IPS-18c (cell line): ENCODE results near the gene COA1.
"Not testable (repeated sequence)": the region's sequence is repeated elsewhere in the genome, so short reads cannot be mapped to it uniquely, and the experiment has no call there.

Source experiments
- H3K4me3 ChIP-seq: 2 replicates; pipeline ENCODE4 v1.7.0; 2013; ENCODE audit warnings: low read depth, mild to moderate bottlenecking, low read length, moderate library complexity; ENCODE audit not compliant: insufficient read depth
- H3K9me3 ChIP-seq: one replicate; pipeline ENCODE4 v1.6.1; 2013; ENCODE audit warnings: mild to moderate bottlenecking, low read length, moderate library complexity; ENCODE audit not compliant: control insufficient read depth, insufficient read depth

The COA1 gene

DNA sequence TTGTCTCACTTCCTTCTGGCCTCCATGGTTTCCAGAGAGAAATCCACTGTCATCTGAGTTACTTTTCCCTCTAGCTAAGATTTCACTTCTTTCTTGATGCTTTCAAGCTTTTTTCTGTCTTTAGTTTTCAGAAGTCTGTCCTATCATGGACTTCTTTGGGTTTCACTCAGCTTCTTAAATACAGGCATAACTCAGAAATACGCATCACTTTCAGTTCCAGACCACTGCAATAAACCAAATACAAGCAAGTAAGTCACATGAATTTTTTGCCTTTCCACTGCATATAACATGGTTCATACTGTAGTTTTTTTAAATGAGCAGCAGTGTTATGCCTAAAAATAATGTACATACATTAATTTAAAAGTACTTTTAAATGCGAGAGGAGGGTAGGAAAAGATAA, 97.8 kb downstream of the COA1 start:
- Histone ChIP-seq H3K4me3 (no peak overlapping the region), H3K9me3 (no peaks in the 10 kb centered on the region)

DNA sequence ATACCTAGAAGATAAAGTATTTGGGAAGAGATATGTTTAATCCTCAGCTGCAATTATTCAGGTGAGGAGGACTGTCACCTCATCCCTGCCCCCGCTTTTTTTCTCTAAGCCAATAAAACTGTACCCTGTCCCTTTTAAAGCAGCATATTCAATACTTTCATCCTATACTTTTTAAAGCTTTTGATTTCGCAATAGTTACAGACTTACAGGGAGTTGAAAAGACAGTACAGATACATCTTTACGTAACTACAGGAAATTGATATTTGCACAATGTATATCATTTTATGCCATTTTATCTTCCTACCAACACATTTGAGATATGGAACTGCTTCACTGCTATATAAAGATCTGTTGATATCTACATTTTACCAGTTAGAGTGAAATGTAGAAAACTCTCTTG, 98.8 kb downstream of the COA1 start:
- Histone ChIP-seq H3K4me3 (no peak overlapping the region), H3K9me3 (no peaks in the 10 kb centered on the region)

- Histone ChIP-seq H3K9me3 (no peaks in the 10 kb centered on the region), H3K4me3 (no peak overlapping the region)
Measured at GRCh38 chr7:43629857-43630256, 99.5 kb downstream of the COA1 start.

- Histone ChIP-seq H3K4me3 (no peak overlapping the region), H3K9me3 (no peaks in the 10 kb centered on the region)
Measured at GRCh38 chr7:43628431-43628830, 100.9 kb downstream of the COA1 start.

DNA sequence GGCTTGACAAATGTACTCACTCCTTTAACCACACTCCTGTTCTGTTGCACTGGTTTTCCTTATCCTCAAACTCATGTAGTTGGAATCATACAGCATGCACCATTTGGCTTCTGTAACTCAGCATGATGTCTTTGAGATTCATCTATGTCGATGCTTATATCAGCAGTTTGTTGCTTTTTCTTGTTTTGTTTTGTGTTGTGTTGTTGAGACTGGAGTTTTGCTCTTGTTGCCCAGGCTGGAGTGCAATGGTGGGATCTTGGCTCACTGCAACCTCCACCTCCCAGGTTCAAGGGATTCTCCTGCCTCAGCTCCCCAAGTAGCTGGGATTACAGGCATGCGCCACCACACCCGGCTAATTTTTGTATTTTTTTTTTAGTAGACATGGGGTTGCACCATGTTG, 101.5 kb downstream of the COA1 start:
- not testable (repeated sequence) for H3K4me3 ChIP-seq

DNA sequence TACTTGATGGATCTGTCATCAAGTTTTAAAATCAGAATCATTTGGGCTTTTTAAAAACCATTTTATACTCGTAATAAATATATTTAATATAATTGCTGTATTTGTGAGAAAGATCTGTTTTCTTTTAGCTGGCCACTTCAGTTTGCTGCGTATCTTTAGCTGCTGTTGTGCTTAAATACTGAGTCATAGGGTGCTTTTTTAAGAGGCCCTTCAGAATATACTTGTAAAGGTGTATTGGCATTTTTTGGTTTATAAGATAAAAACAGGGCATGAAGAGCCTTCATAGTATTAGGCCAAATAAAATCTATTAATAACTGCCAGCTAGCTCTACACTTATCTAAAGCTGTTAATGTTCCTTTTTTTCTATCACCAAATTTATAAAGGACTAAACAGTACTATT, 102.6 kb downstream of the COA1 start:
- H3K4me3 ChIP-seq, result no peak overlapping the region
- no peaks in the 10 kb centered on the region for H3K9me3 ChIP-seq

More for the DNA sequence above, 101.5 kb downstream of the COA1 start:
- not testable (repeated sequence) for H3K9me3 ChIP-seq

- Histone ChIP-seq H3K9me3 (no peaks in the 10 kb centered on the region), H3K4me3 (no peak overlapping the region)
Measured at GRCh38 chr7:43625980-43626379, 103.3 kb downstream of the COA1 start.

DNA sequence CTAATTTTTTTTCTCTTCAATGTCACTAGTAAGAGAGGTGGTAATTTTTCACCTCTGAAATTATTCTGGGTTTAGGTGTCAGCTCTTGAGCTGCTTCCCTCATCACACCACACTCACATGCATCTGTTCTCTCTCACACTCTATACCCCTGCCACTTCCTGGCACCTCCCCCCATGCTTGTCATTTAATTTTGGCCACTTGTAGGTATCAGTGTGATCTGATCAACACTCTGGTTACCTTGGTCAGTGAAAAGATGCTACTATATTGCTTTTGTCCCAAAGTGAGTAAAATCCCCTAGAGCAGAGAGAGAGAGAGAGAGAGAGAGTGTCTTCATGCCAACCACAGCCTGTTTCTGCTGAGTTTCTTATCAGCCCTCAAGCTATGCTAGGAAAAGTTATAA, 103.9 kb downstream of the COA1 start:
- no peak overlapping the region for H3K4me3 ChIP-seq
- no peaks in the 10 kb centered on the region for H3K9me3 ChIP-seq

GRCh38 chr7:43624156-43624555, 105.2 kb downstream of the COA1 start:
- no peak overlapping the region for H3K4me3 ChIP-seq
- H3K9me3 ChIP-seq, result no peaks in the 10 kb centered on the region

- H3K4me3 ChIP-seq, result no peak overlapping the region
- H3K9me3 ChIP-seq, result no peaks in the 10 kb centered on the region
Measured at GRCh38 chr7:43621729-43622448, 107.4 kb downstream of the COA1 start.

- Histone ChIP-seq H3K4me3 (no peak overlapping the region), H3K9me3 (no peaks in the 10 kb centered on the region)
Measured at GRCh38 chr7:43619213-43620012, 109.9 kb downstream of the COA1 start.

DNA sequence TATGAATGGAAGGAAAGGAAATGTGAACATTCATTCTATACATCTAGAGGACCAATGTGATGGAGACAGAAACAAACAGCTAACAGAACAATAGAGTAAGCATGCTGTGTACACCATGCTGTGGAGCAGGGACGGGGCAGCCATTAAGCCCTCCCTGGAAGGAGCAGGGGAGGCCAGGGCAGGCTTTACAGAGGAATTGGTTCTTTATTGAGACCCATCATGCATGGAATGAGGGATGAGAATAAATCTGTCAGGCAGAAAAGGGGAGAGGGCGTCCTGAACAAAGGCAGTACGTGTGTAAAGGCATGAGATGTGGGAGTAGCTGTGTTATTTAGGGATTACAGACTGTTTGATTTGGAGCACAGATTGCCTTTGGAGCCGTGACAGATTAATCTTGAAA, 111.2 kb downstream of the COA1 start:
- Histone ChIP-seq H3K4me3 (no peak overlapping the region), H3K9me3 (no peaks in the 10 kb centered on the region)

DNA sequence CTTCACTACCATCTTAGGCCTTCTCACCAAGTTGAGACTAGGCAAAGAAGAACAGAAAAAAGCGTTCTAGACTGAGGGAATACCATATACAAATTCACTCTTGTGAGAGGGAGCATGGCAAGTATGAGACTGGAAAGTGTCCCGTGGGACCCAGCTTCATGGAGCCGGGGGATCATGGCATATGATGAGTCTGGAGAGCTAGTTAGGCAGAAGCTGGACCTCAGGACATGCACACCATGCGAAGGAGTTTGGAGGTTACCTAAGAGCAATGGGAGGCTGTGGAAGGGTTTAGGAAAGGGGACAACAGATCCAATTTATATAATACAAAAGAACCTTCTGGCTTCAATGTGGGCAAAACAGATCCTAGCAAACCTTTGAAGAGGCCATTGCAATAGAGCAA, 112.3 kb downstream of the COA1 start:
- H3K4me3 ChIP-seq, result no peak overlapping the region

GRCh38 chr7:43615558-43616145, 113.7 kb downstream of the COA1 start:
- H3K4me3 ChIP-seq, result no peak overlapping the region
- no peaks in the 10 kb centered on the region for H3K9me3 ChIP-seq

More for the DNA sequence above, 112.3 kb downstream of the COA1 start:
- H3K9me3 ChIP-seq, result no peaks in the 10 kb centered on the region

DNA sequence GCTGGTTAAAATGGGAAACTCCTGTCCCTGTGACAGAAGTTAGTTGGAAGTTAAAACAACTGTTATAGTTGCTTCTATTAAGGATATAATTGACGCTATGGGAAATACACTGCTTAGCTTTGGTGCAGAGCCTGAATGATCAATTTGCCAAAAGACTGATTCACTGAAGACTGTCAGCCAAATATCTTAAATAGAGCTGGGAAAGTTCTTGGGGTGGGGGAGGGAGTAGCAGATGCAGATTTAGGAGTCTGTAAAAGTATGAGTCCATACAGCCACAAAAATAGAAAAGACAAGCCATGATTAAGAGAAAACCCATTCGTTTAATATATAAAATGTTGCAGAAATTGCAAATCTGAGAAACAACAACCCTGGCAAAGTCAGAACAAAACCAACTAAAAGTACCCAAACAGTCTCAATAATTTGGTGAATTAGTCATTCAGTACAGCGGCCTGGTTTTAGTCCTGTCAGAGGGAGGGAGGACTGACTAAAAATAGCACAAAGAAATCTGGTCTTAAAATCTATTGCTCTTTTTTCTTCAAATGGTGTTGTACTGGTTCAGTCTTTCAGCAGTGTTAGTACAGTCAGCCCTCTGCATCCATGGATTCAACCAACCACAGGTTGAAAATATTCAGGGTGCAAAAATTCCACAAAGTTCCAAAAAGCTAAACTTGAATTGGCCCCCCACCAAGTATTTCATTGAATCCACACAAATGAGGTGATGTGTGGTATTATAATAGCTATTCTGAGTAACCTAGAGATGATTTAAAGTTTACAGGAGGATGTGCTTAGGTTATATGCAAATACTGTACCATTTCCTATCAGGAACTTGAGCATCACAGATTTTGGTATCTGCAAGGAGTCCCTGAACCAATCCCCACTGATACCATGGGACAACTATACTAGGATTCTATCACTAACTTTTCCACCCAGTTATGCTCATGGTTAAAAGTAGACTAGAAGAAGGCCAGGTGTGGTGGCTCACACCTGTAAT, 116.4 kb downstream of the COA1 start:
- H3K4me3 ChIP-seq, result no peak overlapping the region
- no peaks in the 10 kb centered on the region for H3K9me3 ChIP-seq

DNA sequence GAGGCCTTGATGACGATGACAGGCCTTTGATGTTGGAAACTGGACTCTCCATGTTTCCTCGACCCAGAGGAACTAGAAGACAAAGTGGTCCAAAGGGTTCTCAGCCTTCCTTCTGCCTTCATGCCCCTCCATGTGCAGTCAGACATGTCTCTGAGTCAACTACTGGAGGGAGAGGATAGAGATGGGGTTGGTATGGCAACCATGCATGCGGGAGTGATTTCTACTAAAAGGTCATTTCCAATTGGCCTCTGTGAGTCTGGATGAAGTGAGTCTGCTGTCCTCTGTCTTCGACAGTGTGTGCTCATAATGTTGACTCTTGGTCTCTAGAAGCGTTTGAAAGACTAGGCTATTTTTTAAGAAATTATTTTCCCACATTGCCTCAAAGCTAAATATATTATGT, 117.2 kb downstream of the COA1 start:
- H3K4me3 ChIP-seq, result no peak overlapping the region
- no peaks in the 10 kb centered on the region for H3K9me3 ChIP-seq

- no peaks in the 10 kb centered on the region for H3K9me3 ChIP-seq
Measured at GRCh38 chr7:43609097-43609496, 120.2 kb downstream of the COA1 start.

More at GRCh38 chr7:43609097-43609496, 120.2 kb downstream of the COA1 start:
- no peak overlapping the region for H3K4me3 ChIP-seq
